Ovary (tissue), 9 donors: ENCODE results near the gene SLC7A1. TPM values are rescaled to one million over a fixed set of nuclear protein-coding genes. Genes with fewer than 3 reads are reported as not detected.

Experiments
- DNase-seq, 5 donors: peaks; one replicate each; pipeline ENCODE4 v3.0.0-alpha.2; 2019 to 2020
- H3K27ac ChIP-seq, 2 donors: fragments of 200-600 bp; one replicate each; pipeline versions ENCODE4 v1.5.1 to v1.8.0; 2019 to 2022
- H3K27me3 ChIP-seq: fragments of 200-600 bp; one replicate; pipeline ENCODE4 v1.8.0; 2022
- H3K36me3 ChIP-seq: fragments of 200-600 bp; sonication (generic); one replicate; pipeline ENCODE4 v1.5.1; 2019
- H3K4me1 ChIP-seq: one replicate; pipeline ENCODE4 v1.8.1; 2013; ENCODE audit warnings: mild to moderate bottlenecking, moderate library complexity; ENCODE audit not compliant: insufficient read depth
- H3K4me3 ChIP-seq: fragments of 200-600 bp; sonication (generic); one replicate; pipeline ENCODE4 v1.5.1; 2017
- H3K9me3 ChIP-seq, 2 donors: fragments of 200-600 bp in 1 of 2; sonication (generic) in 1 of 2; one replicate each; pipeline versions ENCODE4 v1.5.1 to v1.8.1; 2013 to 2019; ENCODE audit warnings: mild to moderate bottlenecking in 1 of 2, moderate library complexity in 1 of 2
- CTCF ChIP-seq, 3 donors: fragments of 450-650 bp in 2 of 3; fragments of 200-600 bp in 1 of 3; IDR thresholded peaks; one replicate each; pipeline versions ENCODE4 v1.5.1 to v1.8.0; 2016 to 2022; ENCODE audit warnings: antibody characterized with exemption in 3 of 3, mild to moderate bottlenecking in 1 of 3
- EP300 ChIP-seq: sonication (generic); formaldehyde crosslinking; IDR thresholded peaks from one replicate; pipeline ENCODE4 v1.6.1; 2017; ENCODE audit warnings: antibody characterized with exemption
- POLR2A ChIP-seq: fragments of 450-650 bp; IDR thresholded peaks from one replicate; pipeline ENCODE4 v1.6.1; 2017; ENCODE audit warnings: antibody characterized with exemption, mild to moderate bottlenecking, moderate library complexity
- WGBS, 3 donors: extraction: QIAGEN DNeasy Blood & Tissue Kit in 1 of 3; methylation state at CpG; one replicate each; pipeline versions ENCODE4 v1.1.5 to v1.1.7; 2013 to 2017; 5-methylcytosine and 5-hydroxymethylcytosine counted together
- intact Hi-C, 4 donors: fragments of 100-400 bp; cut with DNase I; formaldehyde crosslinking; loops; one replicate each; pipeline versions ENCODE4 v1.11.0 to v1.15.1; 2022 to 2023
- polyA plus RNA-seq, 2 donors: library from polyadenylated mRNA; stranded (reverse); fragments of 200-250 nt in 1 of 2; fragments of 350-450 nt in 1 of 2; fragmentation: Illumina TruSeq in 1 of 2; extraction: RNeasy Lipid Tissue Mini Kit (QIAGEN cat#74804) in 1 of 2; gene quantifications; one replicate each; pipeline ENCODE4 v1.2.3, GENCODE V29; 2013 to 2014
- total RNA-seq, 7 donors: library from RNA; depleted of rRNA in 2 of 7; stranded (reverse); fragments of >200 nt in 2 of 7; fragmentation: NEBNext Ultra II Directional in 3 of 7; extraction: Animal tissue kit (Norgen Biotek cat#: 25700) in 3 of 7; gene quantifications; one replicate each; pipeline versions ENCODE4 v1.1.0 to v1.2.4, GENCODE V29; 2016 to 2023
- donor health status: DM: no; HTN: no; CAD: no; lungs with moderate emphysema.
- donor health status: DM: no; HTN: no; CAD: no.
- donor health status: Bipolar disorder and iron deficiency.
- donor health status: DM: yes; HTN: yes; CAD: no.
- donor health status: DM: no; HTN: no; CAD: no.
- donor health status: DM: yes; HTN: yes; CAD: no.

The SLC7A1 gene
- total and polyA plus RNA-seq, 9 donors = 3.3 to 98.7 (median 14.0) TPM

- Histone ChIP-seq H3K4me1 (no peaks in the 10 kb centered on the region), H3K27ac (no peak overlapping the region)
- WGBS, 3 donors = 38 to 56% (median 42%) methylated on average over 6 of the region's 6 CpGs
Observed at GRCh38 chr13:29561918-29562317, 33.6 kb downstream of the SLC7A1 start.

GRCh38 chr13:29556742-29557141, 38.7 kb downstream of the SLC7A1 start:
- Histone ChIP-seq H3K27ac (no peak overlapping the region), H3K27me3 (no peaks in the 10 kb centered on the region), H3K4me3 (no peak overlapping the region), H3K4me1 (no peaks in the 10 kb centered on the region), H3K36me3 (no peaks in the 10 kb centered on the region), H3K9me3 (no peaks in the 10 kb centered on the region)
- TF ChIP-seq EP300 = no peak
- TF ChIP-seq CTCF (IDR thresholded peaks at IDR 0.05) = no peak
- no peak for TF ChIP-seq POLR2A
- DNase-seq = no peak
- 90 to 95% (median 90%) methylated on average over 3 of the region's 3 CpGs for WGBS, 3 donors
- intact Hi-C loops = no loop called here

More at GRCh38 chr13:29561918-29562317, 33.6 kb downstream of the SLC7A1 start:
- intact Hi-C loops = loop anchor here in 1 of 4 donors (10.0 kb wide), 1 partner anchor 1473 kb away; no protein-coding TSS in a partner anchor
- no peaks in the 10 kb centered on the region for H3K27me3 ChIP-seq
- no peak for TF ChIP-seq CTCF (IDR thresholded peaks at IDR 0.05)
- no peak for DNase-seq
- H3K36me3 ChIP-seq = no peaks in the 10 kb centered on the region
- H3K9me3 ChIP-seq = no peaks in the 10 kb centered on the region
- H3K4me3 ChIP-seq = no peak overlapping the region

- Histone ChIP-seq H3K9me3 (no peaks in the 10 kb centered on the region), H3K27ac (no peak overlapping the region), H3K4me3 (no peak overlapping the region), H3K4me1 (peaks cover 4% of the 10 kb centered on the region), H3K36me3 (no peaks in the 10 kb centered on the region), H3K27me3 (no peaks in the 10 kb centered on the region)
- intact Hi-C loops = no loop called here
- no peak for DNase-seq
- TF ChIP-seq EP300 (no peak), CTCF (IDR thresholded peaks at IDR 0.05) (no peak), POLR2A (no peak)
- WGBS, 3 donors = 95 to 99% (median 97%) methylated on average over 6 of the region's 6 CpGs
Observed at GRCh38 chr13:29551214-29551613, 44.3 kb downstream of the SLC7A1 start.

GRCh38 chr13:29550430-29550988, 45.0 kb downstream of the SLC7A1 start:
- TF ChIP-seq POLR2A (no peak), EP300 (no peak), CTCF (IDR thresholded peaks at IDR 0.05) (no peak)
- Histone ChIP-seq H3K4me1 (peaks cover 4% of the 10 kb centered on the region), H3K4me3 (no peak overlapping the region), H3K36me3 (no peaks in the 10 kb centered on the region), H3K9me3 (no peaks in the 10 kb centered on the region), H3K27me3 (no peaks in the 10 kb centered on the region), H3K27ac (no peak overlapping the region)
- intact Hi-C loops = no loop called here
- no peak for DNase-seq
- 95 to 96% (median 95%) methylated on average over 5 of the region's 5 CpGs for WGBS, 3 donors
